ENCODE data around the gene APLNR.

Gene APLNR

GRCh38 chr11:57251037-57251436 lies 14.0 kb upstream of the APLNR start:
- DNase-seq = no peak

- DNase-seq = peak; percentile 82
These were observed 12.6 kb upstream of the APLNR start for GRCh38 chr11:57249384-57250319.

GRCh38 chr11:57248780-57249383 lies 11.8 kb upstream of the APLNR start:
- peak; percentile 77 for DNase-seq

GRCh38 chr11:57244911-57245310 lies 7.9 kb upstream of the APLNR start:
- DNase-seq = no peak

GRCh38 chr11:57241353-57241972 lies 4.4 kb upstream of the APLNR start:
- no peak for DNase-seq

GRCh38 chr11:57240757-57241156 lies 3.7 kb upstream of the APLNR start:
- DNase-seq = no peak

GRCh38 chr11:57240007-57240406 lies 3.0 kb upstream of the APLNR start:
- DNase-seq = no peak

GRCh38 chr11:57239348-57239747 lies 2.3 kb upstream of the APLNR start:
- DNase-seq = no peak

- no peak for DNase-seq
These were observed 1.0 kb downstream of the APLNR start for GRCh38 chr11:57235761-57236703.

GRCh38 chr11:57233702-57234101 lies 3.3 kb downstream of the APLNR start:
- DNase-seq = no peak

GRCh38 chr11:57231539-57232253 lies 5.4 kb downstream of the APLNR start:
- DNase-seq = no peak

- no peak for DNase-seq
These were observed 6.1 kb downstream of the APLNR start for GRCh38 chr11:57230791-57231538.

GRCh38 chr11:57230316-57230715 lies 6.7 kb downstream of the APLNR start:
- DNase-seq = no peak

- DNase-seq = no peak
These were observed 8.4 kb downstream of the APLNR start for GRCh38 chr11:57228600-57228999.

GRCh38 chr11:57224537-57224936 lies 12.5 kb downstream of the APLNR start:
- DNase-seq = peak; percentile 17

GRCh38 chr11:57224128-57224527 lies 12.9 kb downstream of the APLNR start:
- no peak for DNase-seq

- DNase-seq = no peak
These were observed 13.4 kb downstream of the APLNR start for GRCh38 chr11:57223601-57224000.

GRCh38 chr11:57222239-57222638 lies 14.8 kb downstream of the APLNR start:
- DNase-seq = no peak

- no peak for DNase-seq
These were observed 17.9 kb downstream of the APLNR start for GRCh38 chr11:57219021-57219627.

- no peak for DNase-seq
These were observed 20.0 kb downstream of the APLNR start for GRCh38 chr11:57217053-57217452.

GRCh38 chr11:57216463-57216862 lies 20.6 kb downstream of the APLNR start:
- no peak for DNase-seq
